ENCODE results near the gene ZNF740.
"Not testable (repeated sequence)": the region's sequence is repeated elsewhere in the genome, so short reads cannot be mapped to it uniquely, and the experiment has no call there.

The ZNF740 gene

DNA sequence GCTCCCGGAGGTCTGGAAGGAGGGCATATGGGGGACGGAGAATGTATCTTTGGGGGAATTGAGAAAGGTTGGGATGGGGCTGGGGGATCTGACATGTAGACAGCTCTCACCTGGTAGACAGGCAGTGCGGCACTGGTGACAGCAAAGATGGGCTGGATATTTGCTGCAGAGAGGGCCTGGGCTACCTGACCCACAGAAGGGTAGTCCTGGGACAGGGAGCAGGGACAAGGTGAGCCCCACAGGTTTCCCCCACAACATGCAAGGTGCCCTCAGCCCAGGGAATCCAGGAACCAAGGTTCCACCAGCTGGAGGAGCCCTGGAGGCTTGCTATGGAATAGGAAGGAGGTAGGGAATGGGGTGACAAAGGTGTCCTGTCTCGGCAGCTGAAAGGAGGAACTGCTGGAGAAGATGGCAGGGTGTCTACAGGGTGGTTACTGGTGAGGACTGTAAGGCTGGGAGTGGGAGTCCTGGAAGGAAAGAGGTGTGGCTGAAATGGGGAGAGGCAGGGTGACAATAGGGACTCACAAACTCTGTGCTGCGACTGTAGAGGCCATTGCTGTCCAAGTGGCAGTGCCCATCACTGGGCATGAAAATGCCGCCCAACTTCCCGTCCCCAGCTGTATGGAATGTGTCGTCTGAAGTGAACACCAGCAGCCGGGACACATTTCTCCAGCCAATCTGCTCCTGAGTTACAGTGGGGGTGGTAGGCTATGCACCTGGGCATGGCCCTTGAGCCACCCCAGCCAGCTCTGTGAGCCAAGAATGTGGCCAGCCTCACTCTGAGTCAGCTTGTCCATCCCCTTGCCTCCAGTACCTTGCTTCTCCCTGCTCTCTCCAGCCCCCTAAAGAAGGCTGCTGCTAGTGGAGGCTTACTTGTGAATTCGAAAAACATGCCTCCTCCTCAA is 15.2 kb downstream of the ZNF740 start:
- no peak for DNase-seq (ENCODE audit: low read depth)

GRCh38 chr12:53196486-53196885 is 16.0 kb downstream of the ZNF740 start:
- no peak for DNase-seq (ENCODE audit: low read depth)

DNA sequence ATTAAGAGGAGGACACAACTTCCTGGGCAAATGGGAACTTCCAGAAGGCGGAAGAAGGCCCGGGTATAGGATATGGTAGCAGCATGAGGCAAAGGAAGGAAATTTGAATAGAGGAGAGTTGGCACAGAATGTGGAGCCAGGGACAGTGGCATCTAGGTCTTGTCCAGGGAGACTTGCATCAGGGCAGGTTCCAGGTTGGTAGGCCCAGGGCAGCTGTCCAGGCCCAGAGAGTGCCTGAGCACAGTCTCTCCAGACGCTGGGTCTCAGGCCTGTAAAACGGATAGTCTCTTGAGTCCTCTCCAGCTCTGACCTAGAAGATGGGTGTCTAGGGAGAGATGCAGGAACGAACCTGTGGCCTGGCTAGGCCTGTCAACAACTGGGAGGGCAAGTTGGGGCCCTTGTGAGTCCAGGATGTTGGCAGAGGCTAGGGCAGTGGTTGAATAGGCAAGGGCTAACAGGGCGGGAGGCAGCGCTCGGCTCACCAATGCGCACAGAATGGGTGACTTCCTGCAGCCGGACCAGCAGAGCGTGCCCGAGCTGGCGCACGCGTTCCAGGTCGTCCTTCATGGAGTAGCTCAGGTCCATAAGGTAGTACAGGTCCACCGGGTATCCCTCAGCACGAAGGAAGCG is 16.6 kb downstream of the ZNF740 start:
- no peak for DNase-seq (ENCODE audit: low read depth)

- DNase-seq (ENCODE audit: low read depth) = no peak
These were observed 18.1 kb downstream of the ZNF740 start for GRCh38 chr12:53198486-53199110.

- no peak for DNase-seq (ENCODE audit: low read depth)
These were observed 19.2 kb downstream of the ZNF740 start for GRCh38 chr12:53199700-53200099.

GRCh38 chr12:53200107-53200457 is 19.6 kb downstream of the ZNF740 start:
- DNase-seq (ENCODE audit: low read depth) = no peak

DNA sequence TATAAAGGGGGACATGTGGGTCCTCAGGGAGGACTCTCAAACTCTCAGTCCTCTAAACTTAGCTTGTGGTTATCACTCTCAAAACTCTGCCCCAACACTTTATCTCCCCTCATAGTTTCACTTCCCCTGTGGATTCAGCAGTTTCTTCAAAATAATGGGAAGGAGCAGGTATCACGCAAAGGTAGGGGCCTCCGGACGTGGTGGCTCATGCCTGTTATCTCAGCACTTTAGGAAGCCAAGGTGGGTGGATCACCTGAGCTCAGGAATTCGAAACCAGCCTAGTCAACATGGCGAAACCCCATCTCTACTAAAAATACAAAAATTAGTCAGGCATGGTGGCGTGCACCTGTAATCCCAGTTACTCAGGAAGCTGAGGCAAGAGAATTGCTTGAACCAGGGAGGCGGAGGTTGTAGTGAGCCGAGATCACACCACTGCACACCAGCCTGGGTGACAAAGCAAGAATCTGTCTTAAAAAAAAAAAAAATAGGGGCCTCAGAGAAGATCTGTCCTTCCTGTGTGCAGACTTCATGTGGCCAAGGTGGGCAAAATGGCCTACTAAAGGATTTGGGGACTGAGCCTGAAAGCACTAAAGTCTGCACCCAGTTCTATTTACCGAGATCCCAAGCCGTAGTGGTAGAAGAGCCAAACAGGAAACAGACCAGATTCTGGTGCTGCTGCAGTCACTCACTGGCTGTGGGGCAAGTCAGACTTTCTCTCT is 20.1 kb downstream of the ZNF740 start:
- no peak for DNase-seq (ENCODE audit: low read depth)

DNA sequence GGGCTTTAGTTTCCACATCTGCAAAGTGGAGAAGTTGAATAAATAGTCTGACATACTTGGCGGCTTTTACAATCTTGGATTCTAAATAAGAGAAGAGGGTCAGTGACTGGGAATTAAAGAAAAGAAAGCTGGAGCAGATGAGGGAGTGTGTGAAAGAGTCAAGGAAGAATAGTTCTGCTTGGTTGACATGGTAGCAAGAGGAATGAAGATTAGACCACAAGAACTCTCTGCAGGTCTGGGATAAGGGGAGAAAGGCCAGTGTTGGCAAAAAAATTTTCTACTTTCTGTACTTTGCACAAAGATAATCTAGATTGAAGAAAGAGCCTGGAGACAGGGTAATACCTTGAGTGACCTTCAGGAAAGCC is 20.6 kb downstream of the ZNF740 start:
- DNase-seq (ENCODE audit: low read depth) = no peak

DNA sequence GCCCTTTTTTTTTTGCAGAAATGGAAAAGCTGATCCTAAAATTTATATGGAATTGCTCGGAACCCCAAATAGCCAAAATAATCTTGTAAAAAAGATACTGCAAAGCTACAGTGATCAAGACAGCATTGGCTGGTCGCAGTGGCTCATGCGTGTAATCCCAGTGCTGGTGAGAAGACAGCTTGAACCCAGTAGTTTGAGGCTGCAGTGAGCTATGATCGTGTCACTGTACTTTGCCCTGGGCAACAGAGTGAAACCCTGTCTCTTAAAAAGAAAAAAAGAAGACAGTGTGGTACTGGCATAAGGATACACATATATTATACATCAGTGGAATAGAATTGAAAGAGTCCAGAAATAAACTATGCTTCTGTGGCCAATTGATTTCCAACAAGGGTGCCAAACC is 21.1 kb downstream of the ZNF740 start:
- no peak for DNase-seq (ENCODE audit: low read depth)

GRCh38 chr12:53202316-53202715 is 21.8 kb downstream of the ZNF740 start:
- not testable (repeated sequence) for DNase-seq (ENCODE audit: low read depth)

- no peak for DNase-seq (ENCODE audit: low read depth)
These were observed 23.8 kb downstream of the ZNF740 start for GRCh38 chr12:53204351-53204750.

GRCh38 chr12:53205747-53206419 is 25.4 kb downstream of the ZNF740 start:
- DNase-seq (ENCODE audit: low read depth) = no peak

- no peak for DNase-seq (ENCODE audit: low read depth)
These were observed 26.5 kb downstream of the ZNF740 start, which contains the start of gene ITGB7 for GRCh38 chr12:53207042-53207441. Gene ITGB7 (minus strand): TSS chr12:53207251. CDS start chr12:53200443, 6,808 bp downstream.

GRCh38 chr12:53208435-53208834 is 27.9 kb downstream of the ZNF740 start:
- no peak for DNase-seq (ENCODE audit: low read depth)

GRCh38 chr12:53208877-53209463 is 28.4 kb downstream of the ZNF740 start:
- DNase-seq (ENCODE audit: low read depth) = no peak

GRCh38 chr12:53210843-53211242 is 30.3 kb downstream of the ZNF740 start:
- DNase-seq (ENCODE audit: low read depth) = no peak

GRCh38 chr12:53211476-53212381 is 31.2 kb downstream of the ZNF740 start:
- no peak for DNase-seq (ENCODE audit: low read depth)

GRCh38 chr12:53212931-53213330 is 32.4 kb downstream of the ZNF740 start:
- no peak for DNase-seq (ENCODE audit: low read depth)

GRCh38 chr12:53213348-53213747 is 32.8 kb downstream of the ZNF740 start:
- no peak for DNase-seq (ENCODE audit: low read depth)

- no peak for DNase-seq (ENCODE audit: low read depth)
These were observed 33.7 kb downstream of the ZNF740 start for GRCh38 chr12:53214221-53214620.

Data from CMK (cell line).